GM12873 (cell line): ENCODE results near the gene TBC1D4.

Source experiments
- TF ChIP-seq, protein P1 (sequence below): IDR thresholded peaks from 2 replicates; pipeline ENCODE4 v1.5.1; 2012; ENCODE audit warnings: low read depth, mild to moderate bottlenecking, moderate library complexity, low read length, control low read depth; ENCODE audit not compliant: insufficient read depth; ENCODE audit errors: missing control alignments

Gene TBC1D4

DNA sequence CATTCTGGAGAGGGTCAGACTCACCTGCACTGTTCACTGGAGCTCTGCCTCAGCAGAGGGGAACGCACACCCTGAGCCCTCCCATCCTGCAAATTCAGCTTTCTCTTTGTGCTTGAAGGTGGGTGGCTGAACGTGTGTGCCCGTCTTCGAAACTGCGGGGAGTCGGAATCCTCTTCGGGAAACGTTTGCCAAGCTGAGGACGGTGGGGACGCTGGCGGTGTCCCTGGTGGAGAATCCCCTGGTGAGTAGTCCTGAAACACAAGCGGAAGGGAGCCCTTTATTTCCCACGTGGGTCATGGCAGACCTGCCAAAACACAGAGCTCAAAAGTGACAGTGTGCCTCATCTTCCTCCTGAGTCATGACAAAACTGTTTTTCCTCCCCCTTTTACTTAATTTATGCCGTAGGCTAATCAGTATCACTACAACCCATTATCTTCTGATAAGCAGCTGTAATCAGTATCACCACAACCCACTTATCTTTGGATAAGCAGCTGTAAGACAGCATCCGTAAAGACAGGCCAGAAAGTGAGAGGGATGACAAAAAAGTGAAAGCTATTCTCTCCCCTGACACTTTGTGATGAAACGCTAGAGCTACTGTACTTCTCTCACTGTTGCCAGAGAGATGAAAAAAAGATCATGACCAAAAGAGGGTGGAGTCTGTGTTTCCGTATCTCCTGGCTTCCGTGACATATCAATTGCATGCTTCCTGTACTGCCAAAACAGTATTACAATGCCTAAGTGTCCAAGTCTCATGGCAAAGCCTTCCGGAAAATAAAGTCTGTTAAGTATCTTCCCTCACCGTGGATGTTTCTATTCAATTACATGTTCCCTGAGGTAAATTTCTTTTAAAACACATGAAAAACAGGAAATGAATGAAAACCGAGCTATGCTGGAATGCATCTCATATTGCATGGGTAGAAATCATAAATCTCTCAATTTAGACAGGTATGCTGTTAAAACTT, 155.5 kb downstream of the TBC1D4 start:
- TF ChIP-seq, protein P1, sequence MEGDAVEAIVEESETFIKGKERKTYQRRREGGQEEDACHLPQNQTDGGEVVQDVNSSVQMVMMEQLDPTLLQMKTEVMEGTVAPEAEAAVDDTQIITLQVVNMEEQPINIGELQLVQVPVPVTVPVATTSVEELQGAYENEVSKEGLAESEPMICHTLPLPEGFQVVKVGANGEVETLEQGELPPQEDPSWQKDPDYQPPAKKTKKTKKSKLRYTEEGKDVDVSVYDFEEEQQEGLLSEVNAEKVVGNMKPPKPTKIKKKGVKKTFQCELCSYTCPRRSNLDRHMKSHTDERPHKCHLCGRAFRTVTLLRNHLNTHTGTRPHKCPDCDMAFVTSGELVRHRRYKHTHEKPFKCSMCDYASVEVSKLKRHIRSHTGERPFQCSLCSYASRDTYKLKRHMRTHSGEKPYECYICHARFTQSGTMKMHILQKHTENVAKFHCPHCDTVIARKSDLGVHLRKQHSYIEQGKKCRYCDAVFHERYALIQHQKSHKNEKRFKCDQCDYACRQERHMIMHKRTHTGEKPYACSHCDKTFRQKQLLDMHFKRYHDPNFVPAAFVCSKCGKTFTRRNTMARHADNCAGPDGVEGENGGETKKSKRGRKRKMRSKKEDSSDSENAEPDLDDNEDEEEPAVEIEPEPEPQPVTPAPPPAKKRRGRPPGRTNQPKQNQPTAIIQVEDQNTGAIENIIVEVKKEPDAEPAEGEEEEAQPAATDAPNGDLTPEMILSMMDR: no peak

DNA sequence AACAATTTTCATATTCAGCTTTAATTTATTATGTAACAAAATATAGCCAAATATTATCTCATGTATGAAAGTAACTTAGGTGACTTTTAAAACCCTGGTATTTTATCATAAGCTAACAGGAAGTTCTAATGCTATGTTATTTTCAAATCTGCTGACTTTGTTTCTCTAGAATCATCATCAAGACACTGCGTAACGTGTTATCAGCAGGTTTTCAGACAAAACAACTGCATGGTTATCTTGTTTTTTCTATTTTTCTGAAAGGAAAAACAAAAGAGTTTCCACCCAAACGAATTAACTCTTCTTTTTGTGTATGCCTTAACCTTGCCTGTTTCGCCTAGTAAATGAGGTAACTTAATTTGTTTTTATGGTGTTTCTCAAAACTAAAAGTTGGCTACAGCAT, 156.3 kb downstream of the TBC1D4 start:
- TF ChIP-seq, protein P1: no peak

DNA sequence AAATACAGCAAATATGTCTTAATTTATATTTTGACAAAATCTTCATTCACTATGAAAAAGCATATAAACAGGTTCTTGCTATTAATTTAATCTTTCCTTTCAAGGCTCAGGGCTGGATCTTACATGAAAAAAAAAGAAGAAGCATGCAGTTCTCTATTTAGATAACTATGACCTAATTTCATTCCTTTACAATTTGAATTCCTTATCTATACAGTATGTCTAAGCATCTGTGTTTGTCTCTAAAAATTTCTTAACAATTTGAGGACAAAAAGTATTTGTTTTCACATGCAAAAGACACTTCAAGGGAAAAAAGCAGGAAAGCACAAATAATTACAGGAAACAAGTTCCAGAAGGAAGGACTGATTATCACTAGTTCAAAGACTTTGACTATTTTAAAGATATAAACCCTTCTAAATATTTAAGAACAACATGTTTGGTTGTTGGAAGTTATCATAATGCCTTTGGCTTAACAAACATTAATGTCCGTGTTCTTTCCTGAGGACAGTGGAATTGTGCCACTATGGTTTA, 157.5 kb downstream of the TBC1D4 start:
- TF ChIP-seq, protein P1: no peak

DNA sequence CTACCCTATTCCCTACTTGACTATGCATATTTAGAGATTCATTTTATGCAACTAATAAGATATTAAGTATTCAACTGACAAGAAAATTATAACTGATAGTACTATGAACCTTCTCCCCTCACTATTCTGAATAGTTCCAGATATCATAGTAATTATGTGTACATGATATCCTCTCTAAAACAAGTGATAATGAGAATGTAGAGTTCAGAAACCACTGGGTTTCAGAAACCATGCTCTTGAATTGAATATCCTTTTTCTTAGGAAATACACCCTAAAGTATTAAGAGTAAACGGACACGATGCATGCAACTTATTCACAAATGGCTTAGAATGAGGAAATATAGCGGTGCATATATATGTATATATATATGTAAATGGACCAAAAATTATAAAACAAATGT, 160.9 kb downstream of the TBC1D4 start:
- TF ChIP-seq, protein P1: no peak

DNA sequence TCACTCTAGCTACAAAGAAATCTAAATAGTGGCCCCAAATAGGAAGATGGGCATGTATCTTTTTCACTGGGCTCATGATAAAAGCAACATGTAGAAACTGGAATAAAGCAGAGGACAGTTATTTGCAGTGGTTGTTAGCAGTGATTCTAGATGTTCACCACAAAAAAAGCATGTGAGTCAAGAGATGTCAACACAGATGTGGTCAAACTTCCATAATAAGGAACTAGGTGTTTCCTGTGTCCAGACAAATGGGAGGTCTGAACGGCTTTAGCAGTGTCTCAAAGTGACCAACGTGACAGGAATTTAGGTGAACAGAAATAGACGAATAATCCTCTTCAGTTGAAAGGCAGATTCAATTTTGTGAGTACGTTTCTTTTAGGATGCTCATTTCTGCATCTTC, 162.7 kb downstream of the TBC1D4 start:
- TF ChIP-seq, protein P1: no peak

DNA sequence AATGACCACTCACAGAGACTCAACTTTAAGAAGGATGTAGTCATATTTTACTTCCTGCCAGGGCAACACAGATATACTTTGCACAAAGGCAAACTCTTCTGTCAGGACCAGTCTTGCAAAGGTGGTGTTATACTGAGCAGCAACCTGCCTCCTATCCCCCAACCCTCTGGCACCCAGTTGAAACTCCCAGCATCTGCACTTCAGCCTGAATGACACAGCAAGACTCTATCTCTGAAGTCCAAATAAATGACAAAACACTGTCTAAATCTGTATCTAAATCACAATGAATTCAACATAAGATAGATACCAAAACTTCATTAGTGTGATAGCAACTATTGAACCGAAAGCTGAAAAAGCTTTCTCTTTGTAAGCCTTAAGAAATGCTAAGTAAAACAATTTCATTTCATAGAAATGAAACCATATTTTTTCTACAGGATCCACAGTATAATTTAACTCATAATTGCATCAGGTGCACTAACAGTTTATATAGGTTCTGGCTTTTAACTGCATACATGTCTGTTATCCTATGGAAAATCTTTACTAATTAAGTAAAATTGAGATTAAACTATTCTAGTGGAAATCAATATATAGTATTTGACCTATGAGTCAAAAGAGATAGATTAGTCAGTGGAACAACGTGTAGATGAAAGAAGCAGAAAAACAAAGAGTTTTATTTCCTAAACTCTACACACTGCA, 163.7 kb downstream of the TBC1D4 start:
- TF ChIP-seq, protein P1: no peak

DNA sequence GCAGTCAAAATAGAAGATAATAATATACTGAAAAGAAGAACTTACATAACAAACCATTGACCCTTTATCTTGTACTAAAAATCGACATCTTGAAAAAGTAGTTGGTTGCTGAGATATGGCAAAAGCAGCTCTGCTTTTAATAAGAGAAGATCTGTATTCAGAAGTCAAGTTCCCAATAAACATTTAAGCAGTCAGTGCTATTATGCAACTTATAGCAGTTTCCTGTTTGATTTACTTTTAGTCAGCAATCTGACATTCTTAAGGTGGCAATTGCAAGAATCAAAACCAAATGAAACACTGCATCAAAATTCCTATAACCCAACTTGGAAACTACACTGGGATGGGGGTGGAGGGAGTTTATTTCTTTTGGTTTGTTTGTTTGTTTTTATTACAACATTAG, 165.5 kb downstream of the TBC1D4 start:
- TF ChIP-seq, protein P1: no peak
